GM19023 (cell line): ENCODE data around the gene LRWD1.
"Not testable (repeated sequence)": the region's sequence is repeated elsewhere in the genome, so short reads cannot be mapped to it uniquely, and the experiment has no call there.

Source experiments
- ATAC-seq: cut with Tn5 transposase; IDR thresholded peaks from one replicate; pipeline ENCODE4 v1.9.1; 2021; ENCODE audit warnings: mild to moderate bottlenecking, moderate library complexity; ENCODE audit not compliant: unreplicated experiment

The LRWD1 gene

GRCh38 chr7:102467581-102468477 lies 3.0 kb downstream of the LRWD1 start:
- no peak for ATAC-seq

DNA sequence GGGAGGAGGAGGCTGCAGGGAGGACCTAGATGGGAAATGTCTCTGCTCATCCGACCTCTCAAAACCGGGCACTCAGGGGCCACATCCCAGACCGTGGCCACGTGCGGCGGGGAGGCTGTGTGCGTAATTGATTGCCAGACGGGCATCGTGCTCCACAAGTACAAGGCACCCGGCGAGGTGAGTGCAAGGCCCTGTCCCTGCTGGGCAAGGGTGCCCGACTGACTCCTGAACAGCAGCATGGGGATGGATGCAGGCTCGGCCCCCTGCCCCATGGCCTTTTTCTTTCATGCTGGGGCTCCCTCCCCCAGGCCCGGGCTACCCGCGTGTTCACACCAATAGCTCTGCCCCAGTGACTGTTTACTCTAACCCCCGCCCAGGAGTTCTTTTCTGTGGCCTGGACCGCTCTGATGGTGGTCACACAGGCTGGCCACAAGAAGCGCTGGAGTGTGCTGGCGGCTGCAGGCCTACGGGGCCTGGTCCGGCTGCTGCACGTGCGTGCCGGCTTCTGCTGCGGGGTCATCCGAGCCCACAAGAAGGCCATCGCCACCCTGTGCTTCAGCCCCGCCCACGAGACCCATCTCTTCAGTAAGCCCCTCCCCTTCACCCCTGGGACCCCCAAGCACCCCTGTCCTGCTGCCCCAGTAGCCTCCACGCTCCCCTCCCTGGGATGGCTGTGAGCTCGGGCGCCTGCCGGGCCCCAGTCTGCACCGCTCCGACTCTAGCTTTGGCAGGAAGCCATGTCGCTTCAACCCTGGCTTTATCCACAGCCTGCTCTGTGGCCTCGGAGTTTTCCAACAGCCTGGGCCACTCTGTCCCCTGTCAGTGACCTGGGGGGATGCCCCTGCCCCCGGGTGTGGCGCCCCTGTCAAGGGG lies 3.9 kb downstream of the LRWD1 start:
- no peak for ATAC-seq

- ATAC-seq: no peak
Observed at GRCh38 chr7:102469351-102469971, 4.7 kb downstream of the LRWD1 start.

GRCh38 chr7:102469972-102470825 lies 5.4 kb downstream of the LRWD1 start:
- ATAC-seq: no peak

- no peak for ATAC-seq
Observed at GRCh38 chr7:102471791-102472125, 7.0 kb downstream of the LRWD1 start.

GRCh38 chr7:102472126-102473041 lies 7.6 kb downstream of the LRWD1 start:
- ATAC-seq: no peak

- ATAC-seq: no peak
Observed at GRCh38 chr7:102473271-102473991, 8.6 kb downstream of the LRWD1 start.

DNA sequence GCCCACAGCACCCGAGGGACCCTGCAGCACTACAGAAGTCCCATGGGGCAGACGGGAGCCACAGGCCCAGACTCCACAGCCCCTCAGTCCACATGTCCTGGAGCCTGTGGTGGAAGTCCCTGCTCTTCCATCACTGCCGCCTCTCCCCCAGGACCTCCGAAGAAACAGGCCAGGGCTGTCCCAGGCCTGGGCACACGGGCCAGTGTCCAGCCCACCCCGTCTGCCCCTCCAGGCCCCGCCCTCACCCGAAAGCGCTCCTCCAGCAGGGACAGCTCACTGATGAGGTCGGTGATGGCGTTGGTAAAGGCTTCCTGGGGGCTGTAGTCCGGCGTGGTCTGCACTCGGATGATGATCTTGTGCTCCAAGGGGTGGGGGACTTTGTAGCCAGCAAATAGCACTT lies 9.3 kb downstream of the LRWD1 start:
- ATAC-seq: not testable (repeated sequence)

DNA sequence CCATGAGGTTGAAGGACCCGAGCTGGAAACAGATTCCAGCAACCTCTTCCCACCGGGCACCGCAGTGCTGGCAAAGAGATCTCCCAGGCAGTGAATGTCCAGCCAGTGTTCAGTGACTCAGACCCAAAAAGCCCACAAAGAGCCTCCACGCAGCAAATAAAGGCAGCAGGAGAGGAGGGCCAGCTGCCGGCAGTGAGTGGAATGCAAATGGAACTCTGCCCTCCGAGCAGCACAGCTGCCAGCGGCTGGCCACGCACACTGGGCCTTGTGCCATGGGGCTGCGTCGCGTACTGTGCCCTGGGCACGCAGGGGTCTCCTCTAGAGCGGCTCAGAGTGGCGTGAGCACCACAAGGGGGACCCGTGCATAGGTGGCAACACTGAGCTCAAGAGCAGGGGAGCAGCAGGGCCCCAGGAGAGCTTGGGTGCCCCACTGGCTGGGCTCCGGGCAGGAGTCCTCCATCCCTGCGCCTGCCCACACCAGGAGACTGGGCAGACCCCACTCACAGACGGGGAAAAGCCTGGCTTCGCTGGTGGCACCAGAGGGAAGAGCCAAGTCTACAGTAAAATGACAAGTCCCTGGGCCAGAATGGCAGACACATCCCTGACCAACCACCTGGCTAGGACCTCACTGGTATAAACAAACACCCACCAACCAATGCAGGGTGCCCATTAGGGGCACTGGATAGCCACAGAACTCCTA lies 10.1 kb downstream of the LRWD1 start:
- ATAC-seq: not testable (repeated sequence)

DNA sequence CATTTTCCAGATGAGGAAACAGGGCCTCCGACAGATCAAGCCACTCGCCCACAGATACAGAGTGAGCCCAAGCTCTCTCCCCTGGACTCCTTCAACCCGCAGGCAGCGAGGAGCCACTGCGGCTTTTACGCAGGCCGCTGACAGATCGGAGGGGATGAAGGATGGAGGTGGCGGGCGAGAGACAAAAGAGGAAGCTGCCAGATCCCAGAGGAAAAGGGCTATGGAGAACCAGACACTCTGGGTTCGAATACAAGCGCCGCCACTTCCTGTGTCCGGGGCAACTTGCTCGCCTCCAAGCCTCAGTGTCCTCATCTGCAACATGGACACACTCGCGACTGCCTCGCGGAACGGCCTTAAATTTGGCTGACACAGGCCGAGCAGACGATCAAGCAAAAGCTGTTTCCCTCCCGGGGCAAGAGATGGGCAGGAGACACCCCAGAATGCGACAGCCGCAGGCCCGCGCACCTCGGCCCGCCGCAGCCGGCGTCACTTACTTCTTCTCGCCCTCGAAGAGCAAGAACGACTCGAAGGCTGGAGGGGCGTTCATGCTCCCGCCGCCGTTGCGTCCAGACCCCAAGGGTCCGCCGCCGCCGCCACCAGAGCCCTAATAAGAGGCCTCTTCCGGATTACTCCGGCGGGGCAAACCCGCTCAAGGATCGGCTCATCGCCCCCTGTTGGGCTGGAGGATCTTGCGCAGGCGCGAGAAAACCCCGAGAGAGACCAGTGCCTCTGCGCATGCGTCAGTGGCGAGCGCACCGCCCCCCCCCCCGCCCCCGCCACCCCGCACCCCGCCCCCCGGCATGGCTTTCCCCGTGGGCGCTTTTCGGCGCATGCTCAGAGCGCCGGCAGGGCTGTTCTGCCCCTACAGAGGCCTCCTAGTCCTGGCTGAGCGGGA lies 13.8 kb downstream of the LRWD1 start, which contains the start of gene POLR2J:
Gene POLR2J, minus strand, starts transcription at position 609 of the 895 bp plus-strand sequence. Its CDS starts 62 bp downstream, at position 547.
- ATAC-seq: peak; percentile 81

DNA sequence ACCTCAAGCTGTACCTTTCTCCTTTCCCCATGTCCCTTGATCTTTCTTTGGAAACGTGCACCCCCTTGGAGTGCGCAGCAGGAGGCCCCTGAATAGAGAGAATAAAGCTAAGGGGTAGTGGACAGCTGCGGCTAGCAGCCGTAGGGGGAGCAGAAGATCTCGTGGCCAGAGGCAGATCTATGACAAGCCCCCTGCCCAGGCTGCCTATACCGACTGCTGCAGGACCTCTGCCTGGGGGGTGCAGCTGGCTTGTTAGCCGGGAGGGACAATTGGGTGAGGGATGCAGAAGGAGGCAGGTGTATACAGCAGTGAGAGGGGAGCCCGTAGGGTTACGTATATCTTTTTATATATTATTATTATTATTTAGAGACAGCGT lies 14.4 kb downstream of the LRWD1 start:
- peak; percentile 24 for ATAC-seq

DNA sequence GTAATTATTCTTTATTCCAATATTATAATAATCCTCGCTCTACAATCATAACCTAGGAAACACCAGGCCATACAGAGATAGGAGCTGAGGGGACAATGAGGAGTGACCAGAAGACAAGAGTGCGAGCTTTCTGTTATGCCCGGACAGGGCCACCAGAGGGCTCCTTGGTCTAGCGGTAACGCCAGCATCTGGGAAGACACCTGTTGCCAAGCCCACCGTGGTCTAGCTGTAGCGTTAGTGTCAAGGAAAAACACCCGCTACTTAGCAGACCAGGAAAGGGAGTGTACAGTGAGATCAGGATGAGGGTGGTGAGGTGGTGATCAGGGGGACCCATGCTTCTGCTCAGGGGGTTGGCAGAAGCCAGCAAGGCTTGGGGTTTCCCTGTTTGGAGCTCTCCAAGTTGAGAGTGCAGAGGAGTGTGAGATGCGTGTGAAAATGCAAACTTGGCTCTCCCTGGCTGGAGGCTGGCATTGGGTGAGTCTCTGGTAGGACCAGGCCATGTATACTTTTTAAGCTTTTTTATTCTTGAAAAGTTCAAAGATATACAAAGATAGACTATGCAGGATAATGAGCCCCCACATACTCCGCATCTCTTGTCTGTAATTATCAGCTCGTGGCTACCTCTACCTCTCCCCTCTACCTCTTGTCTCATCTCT lies 15.3 kb downstream of the LRWD1 start:
- ATAC-seq: not testable (repeated sequence)

- ATAC-seq: not testable (repeated sequence)
Observed at GRCh38 chr7:102481962-102482361, 17.2 kb downstream of the LRWD1 start.

- not testable (repeated sequence) for ATAC-seq
Observed at GRCh38 chr7:102484317-102484716, 19.5 kb downstream of the LRWD1 start.

GRCh38 chr7:102490529-102491075 lies 25.8 kb downstream of the LRWD1 start:
- ATAC-seq: peak; percentile 51

DNA sequence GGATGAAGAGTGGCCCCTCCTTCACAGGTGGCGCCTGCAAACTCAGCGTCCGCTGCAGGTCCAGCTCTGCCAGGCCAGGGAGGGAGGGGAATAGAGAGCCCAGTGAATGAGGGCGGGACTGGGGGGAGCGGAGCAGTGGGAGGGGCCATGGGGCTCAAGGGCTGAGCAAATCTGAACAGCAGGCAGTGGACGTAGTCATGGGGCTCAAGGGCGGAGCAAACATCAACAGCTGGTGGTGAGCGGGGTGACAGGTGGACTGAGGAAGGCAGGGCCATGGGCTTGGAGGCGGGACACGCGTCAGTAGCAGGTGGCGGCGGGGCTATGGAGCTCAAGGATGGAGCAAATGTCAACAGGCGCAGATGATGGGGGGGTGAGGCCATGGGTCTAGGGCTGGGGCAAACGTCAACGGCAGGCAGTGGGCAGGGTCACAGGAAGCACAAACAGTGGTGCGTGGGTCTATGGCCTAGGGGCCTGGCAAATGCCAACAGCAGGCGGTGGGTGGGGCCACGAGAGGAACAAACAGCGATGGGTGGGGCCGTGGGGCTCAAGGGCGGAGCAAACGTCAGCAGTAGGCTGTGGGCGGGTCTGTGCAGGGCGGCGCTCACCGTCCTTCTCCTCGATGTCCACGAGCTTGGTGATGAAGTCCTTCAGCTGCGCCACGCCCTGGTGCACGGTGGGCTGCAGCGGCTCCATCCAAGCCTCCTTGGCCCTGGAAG lies 28.6 kb downstream of the LRWD1 start:
- peak; percentile 38 for ATAC-seq
